Stimulated activated CD4-positive, alpha-beta T cell treated with anti-CD3 and anti-CD28 coated beads, Interleukin-1b, Interleukin-23, amount 100 ng/mL, for 4 hours (primary cell): Measurements from ENCODE around the gene NT5C.
"Not testable (repeated sequence)": the region's sequence is repeated elsewhere in the genome, so short reads cannot be mapped to it uniquely, and the experiment has no call there.

Experiments used
- DNase-seq, 2 donors: peaks; one replicate each; pipeline ENCODE4 v3.0.0-alpha.2; 2020; ENCODE audit warnings: low read depth in 2 of 2

The NT5C gene

GRCh38 chr17:75144816-75145512 lies 13.4 kb upstream of the NT5C start:
- DNase-seq, result no peak

- no peak for DNase-seq
Measured at GRCh38 chr17:75142236-75142971, 10.9 kb upstream of the NT5C start.

- DNase-seq, result no peak
Measured at GRCh38 chr17:75138519-75138918, 7.0 kb upstream of the NT5C start.

- DNase-seq, result not testable (repeated sequence)
Measured at GRCh38 chr17:75137762-75138161, 6.2 kb upstream of the NT5C start.

- no peak for DNase-seq
Measured at GRCh38 chr17:75135946-75136345, 4.4 kb upstream of the NT5C start.

GRCh38 chr17:75135452-75135851 lies 3.9 kb upstream of the NT5C start:
- no peak for DNase-seq

GRCh38 chr17:75133607-75134347 lies 2.2 kb upstream of the NT5C start:
- not testable (repeated sequence) for DNase-seq

GRCh38 chr17:75133001-75133400 lies 1.5 kb upstream of the NT5C start:
- DNase-seq, result no peak

GRCh38 chr17:75132018-75133000 lies 767 bp upstream of the NT5C start:
- DNase-seq, result not testable (repeated sequence)

- peak; percentile 37 to 48 for DNase-seq
Measured at GRCh38 chr17:75130632-75131277, 787 bp downstream of the NT5C start.

- DNase-seq, result no peak
Measured at GRCh38 chr17:75130059-75130631, 1.4 kb downstream of the NT5C start.

GRCh38 chr17:75129576-75129975 lies 2.0 kb downstream of the NT5C start:
- no peak for DNase-seq

GRCh38 chr17:75128694-75129505 lies 2.6 kb downstream of the NT5C start:
- DNase-seq, result no peak

- DNase-seq, result not testable (repeated sequence)
Measured at GRCh38 chr17:75127936-75128335, 3.6 kb downstream of the NT5C start.

GRCh38 chr17:75126954-75127353 lies 4.6 kb downstream of the NT5C start:
- no peak for DNase-seq

- DNase-seq, result no peak
Measured at GRCh38 chr17:75125984-75126383, 5.6 kb downstream of the NT5C start.

- DNase-seq, result no peak
Measured at GRCh38 chr17:75124819-75125162, 6.8 kb downstream of the NT5C start.

- DNase-seq, result peak; percentile 57 to 58
Measured at GRCh38 chr17:75124041-75124818, 7.3 kb downstream of the NT5C start.

- DNase-seq, result no peak
Measured at GRCh38 chr17:75118307-75118706, 13.2 kb downstream of the NT5C start.
